NCI-H446 (cell line): ENCODE measurements around the gene PIAS2.
"Not testable (repeated sequence)": the region's sequence is repeated elsewhere in the genome, so short reads cannot be mapped to it uniquely, and the experiment has no call there.

Experiments used
- DNase-seq, 2 experiments: peaks; one replicate each; lab custom pipeline; 2025; lab: John Stamatoyannopoulos, UW

The PIAS2 gene

DNA sequence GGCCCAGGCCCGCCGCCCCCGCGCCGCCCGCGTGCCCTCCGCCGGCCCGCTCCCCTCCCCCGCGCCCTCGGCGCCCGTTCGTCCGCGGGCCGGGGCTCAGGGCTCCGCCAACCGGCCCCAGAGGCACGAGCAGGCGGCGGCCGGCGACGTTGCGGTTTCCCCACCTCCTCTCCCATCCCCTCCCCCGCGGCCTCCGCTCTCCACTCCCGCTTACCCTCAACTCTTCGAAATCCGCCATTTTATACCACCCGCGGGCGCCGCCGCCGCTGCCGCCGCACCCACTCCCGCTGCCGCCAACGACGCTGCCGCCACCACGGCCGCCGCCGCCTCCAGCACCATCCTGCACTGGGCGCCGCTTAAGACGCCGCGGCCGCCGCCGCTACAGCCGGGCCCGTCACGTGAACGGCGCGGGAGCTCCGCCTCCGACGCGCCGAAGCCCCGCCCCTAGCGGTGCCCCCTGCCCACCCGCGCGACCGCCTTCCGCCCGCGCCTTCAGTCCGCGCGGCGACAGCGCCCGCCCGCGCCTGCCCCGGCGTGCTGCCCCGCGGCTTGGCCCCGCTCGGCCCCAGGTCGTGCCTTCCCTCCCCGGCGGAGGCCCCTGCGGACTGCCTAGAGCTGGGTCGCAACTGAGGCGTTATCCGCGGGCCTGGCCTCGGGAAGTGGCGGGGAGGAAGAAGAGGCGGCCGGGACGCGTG, at the start of gene PIAS2, which contains the start of gene KATNAL2:
Gene PIAS2, minus strand, starts transcription at position 400 of the 695 bp plus-strand sequence. Its CDS starts 162 bp downstream, at position 238.
Gene KATNAL2, plus strand, starts transcription at position 495 of the 695 bp plus-strand sequence. CDS start 29,271 bp downstream, outside the sequence.
- peak; percentile 35 to 90 for DNase-seq

GRCh38 chr18:46966266-46966665, 49.0 kb upstream of the PIAS2 start:
- DNase-seq: not testable (repeated sequence)

DNA sequence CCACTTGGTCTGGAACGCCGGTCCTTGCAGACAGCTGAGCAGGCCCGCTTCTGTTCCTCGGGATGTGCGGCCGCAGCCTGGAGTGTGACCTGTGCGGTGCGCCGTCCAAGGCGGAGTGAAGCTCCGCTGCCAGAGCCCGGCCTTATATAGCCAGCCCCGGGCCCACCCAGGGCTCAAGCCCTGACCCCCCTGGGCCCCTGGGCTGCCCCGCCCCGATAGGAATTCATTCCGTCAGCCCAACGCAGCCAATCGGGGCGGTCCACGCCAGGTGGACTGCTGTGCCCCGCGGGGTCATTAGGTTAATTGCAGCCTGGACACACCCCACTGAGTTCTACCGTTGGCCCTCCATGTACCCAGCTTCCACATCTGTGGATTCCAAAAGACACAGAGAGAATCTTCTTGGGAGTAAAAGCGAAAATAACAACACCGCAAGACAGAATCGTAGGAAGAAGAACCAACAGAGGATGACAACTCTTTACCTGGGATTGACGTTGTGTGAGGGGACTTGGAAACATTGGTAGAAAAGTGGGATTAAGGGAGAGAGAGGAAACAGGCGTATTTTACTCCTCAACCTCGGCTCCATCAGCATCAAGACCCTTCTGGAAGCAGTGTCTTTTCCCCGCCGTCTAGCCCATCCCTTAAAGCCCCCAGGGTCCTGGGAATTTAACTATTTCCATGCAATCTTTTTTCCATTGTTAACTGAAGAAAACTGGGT, 47.4 kb upstream of the PIAS2 start:
- DNase-seq: not testable (repeated sequence)

GRCh38 chr18:46963656-46964578, 46.6 kb upstream of the PIAS2 start:
- DNase-seq: not testable (repeated sequence)

GRCh38 chr18:46958209-46958608, 40.9 kb upstream of the PIAS2 start:
- DNase-seq: no peak

DNA sequence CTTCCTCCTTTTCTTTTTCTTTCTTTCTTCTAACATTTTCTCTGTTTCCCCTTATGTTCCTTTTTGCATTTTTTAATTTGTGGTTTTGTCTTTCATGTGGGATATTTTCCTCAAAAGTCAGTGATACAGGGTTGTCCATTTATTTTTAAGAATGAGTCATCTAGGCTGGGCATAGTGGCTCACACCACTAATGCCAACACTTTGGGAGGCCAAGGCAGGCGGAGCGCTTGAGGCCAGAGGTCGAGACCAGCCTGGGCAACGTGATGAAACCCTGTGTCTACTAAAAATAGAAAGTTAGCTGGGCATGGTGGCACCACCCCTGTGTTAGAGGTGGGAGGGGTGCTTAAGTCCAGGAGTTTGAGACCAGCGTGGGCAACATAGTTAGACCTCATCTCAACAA, 35.9 kb upstream of the PIAS2 start:
- DNase-seq: no peak

GRCh38 chr18:46950064-46950656, 32.9 kb upstream of the PIAS2 start:
- DNase-seq: peak; percentile 4 to 16

DNA sequence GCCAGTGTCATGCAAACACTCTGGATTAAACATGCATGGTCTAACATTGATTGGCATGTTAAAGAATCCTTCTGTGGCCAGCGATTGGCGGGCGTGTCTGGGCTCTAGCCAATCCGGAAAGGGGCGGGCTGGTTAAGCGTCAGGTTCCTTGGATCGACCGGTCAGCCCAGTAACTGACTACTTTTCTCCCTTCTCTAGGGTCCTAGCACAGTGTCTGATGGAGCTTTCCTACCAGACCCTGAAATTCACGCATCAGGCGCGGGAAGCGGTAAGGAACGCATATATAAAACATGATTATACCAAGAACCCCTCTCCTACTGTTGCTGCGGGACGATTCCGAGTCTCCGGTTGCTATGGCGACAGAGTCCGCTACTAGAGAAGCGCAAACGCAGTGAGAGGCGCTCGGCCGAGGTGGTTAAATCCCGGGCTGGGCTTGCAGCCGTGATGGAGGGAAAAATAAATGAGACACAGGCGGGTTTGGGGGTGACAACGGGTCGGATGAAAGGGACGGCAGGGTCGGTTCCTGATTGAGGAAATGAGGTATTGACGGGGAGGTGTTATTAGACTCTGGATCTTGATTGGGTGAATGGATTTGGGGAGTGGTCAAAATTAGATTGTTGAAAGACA, 29.5 kb upstream of the PIAS2 start:
- peak; percentile 67 to 87 for DNase-seq

DNA sequence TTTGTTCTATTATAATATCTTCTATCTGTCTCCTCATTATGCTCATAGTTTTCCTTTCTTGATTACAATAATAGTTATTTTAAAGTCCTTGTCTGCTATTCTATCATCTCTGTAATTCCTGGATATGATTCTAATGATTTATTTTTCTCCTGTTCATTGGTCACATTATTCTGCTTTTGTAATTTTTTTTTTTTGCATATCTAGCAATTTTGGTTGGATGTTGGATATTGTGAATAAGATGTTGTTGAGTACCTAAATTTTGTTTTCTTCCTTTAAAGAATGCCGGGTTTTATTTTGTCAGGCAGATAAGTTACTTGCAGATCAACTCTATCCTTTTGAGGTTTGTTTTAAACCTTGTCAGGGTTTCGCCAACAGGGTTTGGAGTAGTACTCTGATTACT, 25.3 kb upstream of the PIAS2 start:
- no peak for DNase-seq

DNA sequence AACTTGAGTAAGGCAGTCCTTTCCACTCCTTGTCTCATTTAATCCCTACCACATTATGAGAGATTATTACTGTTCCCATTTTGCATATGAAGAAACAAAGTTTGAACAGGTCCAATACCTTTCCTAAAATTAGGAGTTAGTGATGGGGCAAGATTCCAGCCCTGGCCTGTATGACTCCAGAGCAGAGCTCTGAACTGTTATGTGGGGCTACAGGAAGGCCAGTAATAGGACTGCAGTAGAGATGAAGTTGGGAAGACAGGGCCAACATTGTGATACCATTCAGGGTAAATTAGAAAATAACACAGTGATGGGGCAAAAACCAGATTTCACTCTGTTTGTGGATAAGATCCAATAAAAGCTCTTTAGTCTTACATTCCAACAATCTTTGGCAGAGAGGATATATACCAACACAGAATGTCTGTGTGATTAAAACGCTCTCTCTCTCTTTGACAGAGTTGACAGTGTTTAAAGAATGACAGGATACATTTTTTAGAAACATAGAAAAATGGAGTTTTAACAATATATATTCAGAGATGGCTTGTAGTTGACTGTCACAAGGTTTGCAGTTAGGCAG, 22.8 kb upstream of the PIAS2 start:
- no peak for DNase-seq

DNA sequence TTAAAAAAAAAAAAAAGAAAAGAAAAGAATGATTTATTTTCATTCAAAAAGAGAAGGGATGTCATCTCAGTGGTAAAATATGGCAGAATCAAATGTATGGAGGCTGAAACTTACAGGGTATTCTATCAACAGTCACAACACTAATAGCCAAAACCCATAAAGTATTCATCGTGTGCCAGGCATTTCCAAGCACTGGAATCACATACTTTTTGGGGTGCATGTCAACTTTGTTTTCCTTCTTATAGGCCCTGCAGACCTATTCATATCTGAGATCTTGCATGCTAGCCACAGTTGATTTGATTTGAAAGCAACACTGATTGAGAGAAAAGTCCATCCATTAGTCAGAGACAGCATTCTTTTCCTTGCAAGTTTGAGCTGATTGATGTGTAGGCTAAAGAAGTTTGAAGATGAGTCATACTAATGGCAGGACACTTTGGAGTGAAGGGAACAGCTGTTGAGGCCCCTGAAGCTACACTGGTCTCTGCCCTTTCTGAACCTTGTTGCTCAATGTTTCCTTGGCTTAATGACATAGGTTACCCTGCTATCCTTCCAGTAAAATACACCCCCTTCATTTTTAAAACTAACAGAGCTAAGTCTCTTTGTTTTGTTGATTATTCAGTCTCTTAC, 22.1 kb upstream of the PIAS2 start:
- no peak for DNase-seq

DNA sequence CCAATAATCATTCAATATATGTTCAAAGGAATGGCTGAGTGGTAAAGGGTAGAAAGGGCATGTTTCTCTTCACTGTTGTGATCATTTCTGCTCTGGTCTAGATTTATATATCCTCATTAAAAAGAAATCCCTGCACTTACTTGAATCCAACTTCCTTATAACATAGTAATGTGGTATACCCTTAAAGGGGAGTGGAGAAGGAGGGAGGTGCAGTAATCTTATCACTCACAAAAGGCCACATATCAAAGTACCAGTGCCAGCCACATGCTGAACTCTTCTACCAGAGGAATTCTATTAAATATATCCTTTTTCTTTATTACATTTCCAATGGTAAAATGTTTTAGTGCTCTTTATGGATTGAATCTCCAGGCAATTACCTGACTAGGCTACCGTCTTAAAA, 3.3 kb upstream of the PIAS2 start:
- no peak for DNase-seq

DNA sequence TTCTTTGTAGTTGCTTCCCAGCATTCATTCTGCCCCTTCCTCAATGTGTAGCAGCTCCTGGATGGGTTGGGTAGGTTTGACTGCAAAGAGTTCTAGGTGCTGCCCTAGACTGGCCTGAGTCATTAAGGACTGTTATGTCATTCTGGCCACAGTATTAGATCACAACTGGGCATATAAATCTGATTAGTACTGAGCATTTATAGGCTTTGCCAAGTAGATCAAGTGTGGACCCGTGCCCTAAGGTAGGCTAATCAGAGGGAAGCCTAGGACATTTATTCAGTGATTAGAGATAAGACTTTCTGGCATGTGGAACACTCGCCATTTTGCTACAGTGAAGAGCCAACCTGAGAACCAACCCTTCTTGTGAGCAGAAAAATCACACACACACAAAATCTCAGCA, 2.8 kb upstream of the PIAS2 start:
- no peak for DNase-seq

DNA sequence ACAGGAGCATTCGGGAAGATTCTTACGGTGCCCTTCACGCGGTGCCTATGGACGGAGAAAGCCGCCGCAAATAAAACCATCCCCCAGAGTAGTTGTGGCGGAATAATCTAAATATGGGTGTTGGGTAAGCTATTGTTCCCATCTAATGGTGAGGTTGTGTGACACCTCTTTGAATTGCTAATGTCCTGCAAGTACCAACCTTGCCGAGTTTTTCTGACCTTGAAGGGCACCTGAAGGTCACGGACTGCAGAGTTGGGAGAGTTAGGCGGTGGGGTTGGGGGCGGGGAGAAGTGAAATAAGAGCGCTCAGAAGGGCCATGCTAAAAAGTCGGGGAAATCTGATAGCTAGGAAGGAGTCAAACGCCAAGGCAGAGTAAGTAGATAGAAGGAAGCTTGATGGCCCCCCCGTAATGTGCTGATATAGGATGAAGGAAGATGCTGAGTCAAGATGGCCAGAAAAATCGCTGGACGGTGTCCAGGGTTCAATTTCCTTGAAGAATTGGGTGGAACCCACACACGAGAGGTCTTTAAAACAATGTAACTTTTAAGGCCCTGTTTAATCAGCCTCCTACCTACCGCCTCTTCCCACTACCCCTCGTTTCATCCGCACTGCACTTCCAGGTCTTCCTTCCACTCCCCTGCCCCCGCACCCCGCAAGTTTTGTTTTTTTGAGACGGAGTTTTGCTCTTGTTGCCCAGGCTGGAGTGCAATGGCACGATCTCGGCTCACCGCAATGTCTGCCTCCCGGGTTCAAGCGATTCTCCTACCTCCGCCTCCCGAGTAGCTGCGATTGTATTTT, 695 bp upstream of the PIAS2 start:
- peak in 1 of 2 experiments; percentile 17 for DNase-seq

DNA sequence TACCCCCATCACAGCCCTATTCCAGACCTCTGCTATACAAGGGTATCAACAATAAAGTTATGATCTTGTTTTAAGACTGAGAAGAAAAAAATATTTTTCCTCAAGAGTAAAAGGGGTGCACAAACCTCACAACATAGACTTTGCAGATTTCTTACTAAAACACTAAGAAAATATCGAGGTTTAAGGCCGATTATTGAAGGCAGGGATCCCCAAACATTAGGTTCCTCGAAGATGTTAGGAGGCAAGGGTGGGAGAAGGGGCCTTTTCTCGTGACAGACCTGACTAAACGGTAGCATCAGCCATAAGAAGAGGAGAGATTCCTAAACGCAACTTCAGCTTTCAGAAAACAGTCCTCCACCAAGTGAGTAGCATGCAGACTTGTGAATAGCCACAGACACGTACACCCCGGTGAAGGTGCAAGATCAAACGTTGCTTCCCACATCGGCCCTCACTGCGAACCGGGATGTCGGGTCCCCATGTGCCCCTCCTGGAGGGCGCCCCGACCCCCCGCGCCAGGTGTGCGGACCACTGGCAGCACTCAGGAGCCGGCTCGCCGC, 678 bp downstream of the PIAS2 start:
- peak in 1 of 2 experiments; percentile 12 for DNase-seq

GRCh38 chr18:46915800-46916550, 1.3 kb downstream of the PIAS2 start:
- no peak for DNase-seq

DNA sequence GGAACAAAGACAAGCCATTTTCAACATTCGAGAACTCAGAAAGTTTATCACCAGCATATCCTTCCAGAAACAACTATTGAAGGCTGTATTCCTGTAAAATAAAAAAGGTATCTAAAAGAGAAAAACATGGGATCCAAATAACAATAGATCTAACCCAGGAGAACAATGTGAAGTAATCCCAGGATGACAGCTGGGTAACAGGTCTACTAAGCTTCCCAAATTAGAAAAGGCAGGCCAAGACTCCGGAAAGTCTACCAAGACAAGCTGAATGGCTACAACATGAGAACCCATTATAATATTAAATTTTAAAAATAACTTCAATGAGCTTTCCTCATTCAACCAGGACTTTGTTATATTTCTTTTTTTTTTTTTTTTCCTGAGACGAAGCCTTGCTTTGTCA, 6.5 kb downstream of the PIAS2 start:
- DNase-seq: no peak

- DNase-seq: no peak
Observed at GRCh38 chr18:46909497-46909896, 7.8 kb downstream of the PIAS2 start.

DNA sequence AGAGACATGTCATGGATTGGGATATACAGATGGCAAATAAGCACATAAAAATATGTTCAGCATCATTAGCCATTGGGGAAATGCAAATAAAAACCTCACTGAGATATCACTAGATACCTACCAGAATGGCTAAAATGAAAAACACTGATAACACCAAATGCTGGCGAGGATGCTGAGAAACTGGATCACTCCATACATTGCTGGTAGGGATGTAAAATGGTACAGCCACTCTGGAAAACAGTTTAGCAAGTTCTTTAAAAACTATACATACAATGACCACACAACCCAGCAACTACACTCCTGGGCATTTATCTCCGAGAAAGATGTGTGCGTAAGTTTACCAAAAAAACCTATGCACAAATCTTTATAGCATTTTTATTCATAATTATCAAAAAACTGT, 13.9 kb downstream of the PIAS2 start:
- no peak for DNase-seq
